GM21786 (cell line): Measurements from ENCODE around the gene BEND5.

Experiments used
- ATAC-seq: cut with Tn5 transposase; IDR thresholded peaks from one replicate; pipeline ENCODE4 v1.9.1; 2021; ENCODE audit not compliant: unreplicated experiment

Gene BEND5

GRCh38 chr1:48776393-48777218, at the start of gene BEND5:
Gene BEND5 (minus strand): TSS chr1:48776891. CDS start chr1:48776831, 60 bp downstream.
- ATAC-seq: no peak

GRCh38 chr1:48823168-48823567, 46.5 kb upstream of the BEND5 start:
- no peak for ATAC-seq

GRCh38 chr1:48820491-48820890, 43.8 kb upstream of the BEND5 start:
- no peak for ATAC-seq

GRCh38 chr1:48817505-48818114, 40.9 kb upstream of the BEND5 start:
- no peak for ATAC-seq

GRCh38 chr1:48810740-48811139, 34.0 kb upstream of the BEND5 start:
- ATAC-seq: no peak

- no peak for ATAC-seq
These were observed 31.8 kb upstream of the BEND5 start for GRCh38 chr1:48808496-48808895.

- no peak for ATAC-seq
These were observed 31.0 kb upstream of the BEND5 start for GRCh38 chr1:48807554-48808260.

- no peak for ATAC-seq
These were observed 26.8 kb upstream of the BEND5 start for GRCh38 chr1:48803474-48803873.

- ATAC-seq: no peak
These were observed 18.1 kb upstream of the BEND5 start for GRCh38 chr1:48794816-48795215.

- peak; percentile 79 for ATAC-seq
These were observed 17.2 kb upstream of the BEND5 start for GRCh38 chr1:48793863-48794262.

- no peak for ATAC-seq
These were observed 16.3 kb upstream of the BEND5 start for GRCh38 chr1:48792961-48793360.

GRCh38 chr1:48790397-48790796, 13.7 kb upstream of the BEND5 start:
- ATAC-seq: no peak

- ATAC-seq: no peak
These were observed 13.2 kb upstream of the BEND5 start for GRCh38 chr1:48789903-48790302.

GRCh38 chr1:48785869-48786268, 9.2 kb upstream of the BEND5 start:
- ATAC-seq: no peak

GRCh38 chr1:48784301-48784700, 7.6 kb upstream of the BEND5 start:
- no peak for ATAC-seq

- no peak for ATAC-seq
These were observed 666 bp upstream of the BEND5 start for GRCh38 chr1:48777219-48777895.

- no peak for ATAC-seq
These were observed 779 bp downstream of the BEND5 start for GRCh38 chr1:48775831-48776392.

GRCh38 chr1:48773133-48773532, 3.6 kb downstream of the BEND5 start:
- ATAC-seq: no peak

GRCh38 chr1:48772211-48772610, 4.5 kb downstream of the BEND5 start:
- ATAC-seq: no peak

- no peak for ATAC-seq
These were observed 5.1 kb downstream of the BEND5 start for GRCh38 chr1:48771561-48771960.

GRCh38 chr1:48767975-48768510, 8.6 kb downstream of the BEND5 start:
- ATAC-seq: no peak
